GOT3 (cell line): ENCODE data around the gene MEIOB.

Source experiments
- DNase-seq: peaks from one replicate; lab custom pipeline; 2025; ENCODE audit warnings: mixed read lengths; lab: John Stamatoyannopoulos, UW

Gene MEIOB

GRCh38 chr16:1831186-1832075, 40.5 kb downstream of the MEIOB start:
- no peak for DNase-seq

GRCh38 chr16:1830213-1830612, 41.8 kb downstream of the MEIOB start:
- DNase-seq, result no peak

- DNase-seq, result no peak
Measured at GRCh38 chr16:1828645-1829410, 43.1 kb downstream of the MEIOB start.

- DNase-seq, result peak; percentile 81
Measured at GRCh38 chr16:1826691-1827573, 45.0 kb downstream of the MEIOB start, which contains the start of the genes FAHD1 and HAGH. FAHD1 (plus strand) TSS chr16:1827206; CDS start chr16:1827239, 33 bp downstream. HAGH (minus strand) TSS chr16:1826825; CDS start chr16:1826787, 38 bp downstream.

- no peak for DNase-seq
Measured at GRCh38 chr16:1825864-1826690, 45.9 kb downstream of the MEIOB start.

GRCh38 chr16:1825381-1825863, 46.5 kb downstream of the MEIOB start:
- DNase-seq, result no peak

GRCh38 chr16:1823821-1824220, 48.1 kb downstream of the MEIOB start:
- DNase-seq, result no peak

- DNase-seq, result no peak
Measured at GRCh38 chr16:1822801-1823200, 49.2 kb downstream of the MEIOB start.

GRCh38 chr16:1821861-1822611, 49.9 kb downstream of the MEIOB start:
- DNase-seq, result no peak

GRCh38 chr16:1820946-1821290, 51.0 kb downstream of the MEIOB start:
- no peak for DNase-seq

GRCh38 chr16:1820096-1820945, 51.6 kb downstream of the MEIOB start:
- no peak for DNase-seq

- no peak for DNase-seq
Measured at GRCh38 chr16:1819611-1820010, 52.4 kb downstream of the MEIOB start.

- DNase-seq, result no peak
Measured at GRCh38 chr16:1818873-1819525, 53.0 kb downstream of the MEIOB start.

GRCh38 chr16:1818204-1818872, 53.6 kb downstream of the MEIOB start:
- DNase-seq, result no peak

GRCh38 chr16:1817716-1818115, 54.2 kb downstream of the MEIOB start:
- DNase-seq, result no peak

GRCh38 chr16:1817276-1817589, 54.7 kb downstream of the MEIOB start:
- DNase-seq, result no peak

- no peak for DNase-seq
Measured at GRCh38 chr16:1816396-1817275, 55.3 kb downstream of the MEIOB start.
